KBM-7 (cell line): Measurements from ENCODE around the gene USP31.

ENCODE experiments used
- DNase-seq: peaks from one replicate; pipeline ENCODE4 v3.0.0-alpha.2; 2015
- in situ Hi-C: fragments of 300-500 bp; cut with MboI; formaldehyde crosslinking; loops from 2 replicates; pipeline ENCODE4 v1.14.3; 2020; ENCODE audit warnings: low sequenced_read_pairs, low pct_unique_long_range_greater_than_20kb, mixed read lengths

The USP31 gene, protein sequence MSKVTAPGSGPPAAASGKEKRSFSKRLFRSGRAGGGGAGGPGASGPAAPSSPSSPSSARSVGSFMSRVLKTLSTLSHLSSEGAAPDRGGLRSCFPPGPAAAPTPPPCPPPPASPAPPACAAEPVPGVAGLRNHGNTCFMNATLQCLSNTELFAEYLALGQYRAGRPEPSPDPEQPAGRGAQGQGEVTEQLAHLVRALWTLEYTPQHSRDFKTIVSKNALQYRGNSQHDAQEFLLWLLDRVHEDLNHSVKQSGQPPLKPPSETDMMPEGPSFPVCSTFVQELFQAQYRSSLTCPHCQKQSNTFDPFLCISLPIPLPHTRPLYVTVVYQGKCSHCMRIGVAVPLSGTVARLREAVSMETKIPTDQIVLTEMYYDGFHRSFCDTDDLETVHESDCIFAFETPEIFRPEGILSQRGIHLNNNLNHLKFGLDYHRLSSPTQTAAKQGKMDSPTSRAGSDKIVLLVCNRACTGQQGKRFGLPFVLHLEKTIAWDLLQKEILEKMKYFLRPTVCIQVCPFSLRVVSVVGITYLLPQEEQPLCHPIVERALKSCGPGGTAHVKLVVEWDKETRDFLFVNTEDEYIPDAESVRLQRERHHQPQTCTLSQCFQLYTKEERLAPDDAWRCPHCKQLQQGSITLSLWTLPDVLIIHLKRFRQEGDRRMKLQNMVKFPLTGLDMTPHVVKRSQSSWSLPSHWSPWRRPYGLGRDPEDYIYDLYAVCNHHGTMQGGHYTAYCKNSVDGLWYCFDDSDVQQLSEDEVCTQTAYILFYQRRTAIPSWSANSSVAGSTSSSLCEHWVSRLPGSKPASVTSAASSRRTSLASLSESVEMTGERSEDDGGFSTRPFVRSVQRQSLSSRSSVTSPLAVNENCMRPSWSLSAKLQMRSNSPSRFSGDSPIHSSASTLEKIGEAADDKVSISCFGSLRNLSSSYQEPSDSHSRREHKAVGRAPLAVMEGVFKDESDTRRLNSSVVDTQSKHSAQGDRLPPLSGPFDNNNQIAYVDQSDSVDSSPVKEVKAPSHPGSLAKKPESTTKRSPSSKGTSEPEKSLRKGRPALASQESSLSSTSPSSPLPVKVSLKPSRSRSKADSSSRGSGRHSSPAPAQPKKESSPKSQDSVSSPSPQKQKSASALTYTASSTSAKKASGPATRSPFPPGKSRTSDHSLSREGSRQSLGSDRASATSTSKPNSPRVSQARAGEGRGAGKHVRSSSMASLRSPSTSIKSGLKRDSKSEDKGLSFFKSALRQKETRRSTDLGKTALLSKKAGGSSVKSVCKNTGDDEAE (N-terminal part only)

DNA sequence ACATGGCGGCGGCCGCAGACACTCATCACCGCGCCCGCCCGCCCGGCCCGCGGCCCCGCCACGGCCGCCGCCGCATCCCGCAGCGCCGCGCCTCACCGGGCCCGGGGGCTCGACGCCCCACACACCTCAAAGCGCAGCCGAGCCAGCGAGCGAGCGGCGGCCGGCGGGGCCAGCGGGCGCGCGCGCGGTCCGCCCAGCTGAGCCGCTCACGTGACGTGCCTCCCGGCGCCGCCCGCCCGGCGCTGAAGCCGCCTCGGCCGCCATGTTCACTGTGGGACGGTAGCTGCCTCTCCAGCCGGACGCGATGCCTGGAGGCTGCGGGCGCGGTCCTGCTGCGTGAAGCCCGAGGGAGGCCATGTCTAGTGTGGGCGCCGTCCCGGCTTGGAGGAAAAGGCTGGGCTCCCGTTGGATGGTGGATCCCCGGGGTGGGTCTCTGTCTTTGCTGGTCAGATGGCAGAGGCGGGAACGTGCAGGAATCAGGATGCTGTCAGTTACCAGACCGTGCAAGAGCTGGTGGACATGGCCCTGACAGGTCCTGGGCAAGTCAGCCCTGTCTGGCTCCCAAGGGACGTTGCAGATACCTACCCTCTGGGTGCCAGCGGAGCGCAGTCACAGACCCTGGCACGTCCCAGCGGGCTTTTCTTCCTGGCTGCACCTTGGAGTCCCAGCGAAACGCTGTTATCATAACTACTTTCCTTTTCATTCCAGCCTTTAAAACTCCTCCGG is at the start of gene USP31:
Gene USP31, minus strand, starts transcription at position 186 of the 726 bp plus-strand sequence. Its CDS starts 182 bp downstream, at position 4.
- DNase-seq, result peak; percentile 91
- in situ Hi-C loops, result no loop called here

DNA sequence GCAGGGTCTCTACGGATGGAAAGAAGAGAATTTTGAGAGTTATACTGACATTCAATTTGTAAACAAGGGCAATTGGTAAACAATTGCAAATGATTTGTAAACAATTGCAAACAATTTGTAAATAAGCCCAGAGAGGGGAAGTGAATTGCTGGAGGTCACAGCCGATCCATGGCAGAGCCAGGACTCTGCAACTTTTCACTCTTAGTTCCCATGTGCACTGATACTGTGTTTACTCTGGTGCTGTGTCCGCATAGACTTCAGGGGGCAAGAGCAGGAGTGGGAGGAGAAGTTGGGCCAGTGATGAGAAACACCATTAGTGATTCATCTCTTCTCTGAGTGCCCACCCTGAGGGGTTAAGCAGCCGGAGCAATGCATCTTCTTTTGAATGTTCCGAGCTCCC is 47.3 kb upstream of the USP31 start:
- in situ Hi-C loops, result no loop called here

DNA sequence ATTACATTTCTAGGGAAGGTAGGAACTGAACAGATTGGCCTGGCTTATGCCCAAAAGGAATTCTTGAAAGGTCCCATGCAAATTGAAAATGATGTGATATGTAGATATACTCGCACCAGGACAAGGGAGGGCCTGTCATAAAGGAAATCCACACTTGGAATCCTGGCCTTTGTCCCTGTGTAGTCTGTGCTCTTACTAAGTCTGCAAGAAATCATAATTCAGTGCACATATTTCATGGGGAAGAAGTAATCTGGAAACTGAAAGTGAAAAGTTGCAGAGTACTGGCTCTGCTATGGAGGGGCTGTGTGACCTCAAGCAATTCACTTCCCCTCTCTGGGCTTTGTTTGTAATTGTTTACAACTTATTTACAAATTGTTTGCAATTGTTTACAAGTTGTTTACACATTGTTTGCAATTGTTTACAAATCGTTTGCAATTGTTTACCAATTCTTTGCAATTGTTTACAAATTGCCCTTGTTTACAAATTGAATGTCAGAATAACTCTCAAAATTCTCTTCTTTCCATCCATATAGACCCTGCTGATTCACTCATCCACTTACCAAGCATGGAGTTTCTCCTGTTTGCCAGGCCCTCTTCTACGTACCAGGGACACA is 46.2 kb upstream of the USP31 start:
- in situ Hi-C loops, result no loop called here
- no peak for DNase-seq

More for the DNA sequence above, 47.3 kb upstream of the USP31 start:
- DNase-seq, result no peak

DNA sequence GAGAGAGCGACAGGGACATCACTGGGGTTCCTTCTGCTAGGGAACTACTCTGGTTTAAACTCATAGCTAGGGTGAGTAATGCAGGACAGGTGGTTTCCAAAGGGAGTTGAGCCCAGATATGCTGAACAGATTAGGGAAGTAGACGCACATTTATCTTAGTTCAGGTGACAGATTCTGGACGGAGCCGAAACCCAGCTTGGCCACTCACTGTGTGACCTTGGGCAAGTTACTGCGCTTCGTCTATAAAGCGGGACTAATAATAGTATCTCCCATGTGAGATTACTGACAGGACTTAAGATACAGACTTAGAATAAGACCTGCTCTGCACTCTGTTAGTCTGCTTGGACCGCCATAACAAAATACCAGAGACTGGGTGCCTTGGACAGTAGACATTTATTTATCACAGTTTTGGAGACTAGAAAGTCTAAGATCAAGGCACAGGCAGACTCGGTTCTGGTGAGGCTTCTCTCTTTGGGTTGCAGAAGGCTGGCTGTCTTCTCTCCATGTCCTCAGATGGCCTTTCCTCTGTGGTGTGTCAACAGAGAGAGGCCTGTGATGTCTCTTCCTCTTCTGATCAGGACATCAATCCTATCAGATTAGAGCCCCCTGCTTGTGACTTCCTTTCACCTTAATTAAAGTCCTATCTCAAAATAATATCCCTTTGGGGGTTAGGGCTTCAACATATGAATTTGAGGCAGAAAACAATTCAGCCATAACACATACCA is 45.4 kb upstream of the USP31 start:
- in situ Hi-C loops, result no loop called here
- no peak for DNase-seq

DNA sequence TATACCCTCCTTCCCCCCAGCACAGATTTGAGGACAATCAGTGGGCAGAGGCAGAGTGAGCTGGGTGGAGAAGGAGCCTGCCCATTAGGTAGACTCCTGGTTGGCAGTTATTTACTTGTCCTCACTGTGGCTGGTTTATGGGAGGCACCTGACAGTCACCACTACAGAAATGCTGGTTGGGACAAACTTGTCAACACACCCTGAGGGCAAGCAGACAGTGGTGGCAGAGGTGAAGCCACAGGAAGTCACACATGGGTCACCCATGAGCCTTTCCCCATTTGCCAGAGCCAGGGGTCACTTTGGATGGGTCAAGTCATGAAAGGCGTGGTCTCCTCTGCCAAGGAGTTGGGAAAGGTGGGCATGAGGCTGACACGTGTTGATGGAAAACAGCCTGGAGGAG is 39.7 kb upstream of the USP31 start:
- in situ Hi-C loops, result no loop called here
- DNase-seq, result no peak

DNA sequence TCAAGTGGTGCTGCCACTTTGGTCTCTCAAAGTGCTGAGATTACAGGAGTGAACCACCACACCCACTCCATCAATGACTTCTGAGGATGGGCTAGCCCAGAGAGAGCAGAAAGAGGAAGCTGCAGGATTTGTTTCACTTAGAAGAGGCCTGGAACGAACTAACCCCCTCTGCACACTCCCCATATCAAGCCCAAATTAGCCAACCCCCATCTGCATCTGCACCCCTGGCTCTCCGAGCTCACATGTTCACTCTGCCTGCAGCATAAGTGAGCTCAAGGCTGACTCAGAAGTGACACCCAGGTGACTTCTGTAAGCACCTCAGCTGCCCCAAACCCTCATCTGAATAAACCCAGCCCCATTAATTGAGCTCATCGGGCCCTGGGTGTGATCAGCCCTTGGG is 38.1 kb upstream of the USP31 start:
- no peak for DNase-seq
- in situ Hi-C loops, result no loop called here

DNA sequence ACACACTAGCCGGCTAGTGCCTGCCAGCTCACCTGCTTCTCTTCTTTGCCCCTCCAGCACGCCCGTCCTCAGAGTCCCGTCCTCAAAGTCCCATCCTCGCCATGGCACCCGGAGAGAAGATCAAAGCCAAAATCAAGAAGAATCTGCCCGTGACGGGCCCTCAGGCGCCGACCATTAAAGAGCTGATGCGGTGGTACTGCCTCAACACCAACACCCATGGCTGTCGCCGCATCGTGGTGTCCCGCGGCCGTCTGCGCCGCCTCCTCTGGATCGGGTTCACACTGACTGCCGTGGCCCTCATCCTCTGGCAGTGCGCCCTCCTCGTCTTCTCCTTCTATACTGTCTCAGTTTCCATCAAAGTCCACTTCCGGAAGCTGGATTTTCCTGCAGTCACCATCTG is 36.9 kb upstream of the USP31 start:
- DNase-seq, result no peak
- in situ Hi-C loops, result no loop called here

DNA sequence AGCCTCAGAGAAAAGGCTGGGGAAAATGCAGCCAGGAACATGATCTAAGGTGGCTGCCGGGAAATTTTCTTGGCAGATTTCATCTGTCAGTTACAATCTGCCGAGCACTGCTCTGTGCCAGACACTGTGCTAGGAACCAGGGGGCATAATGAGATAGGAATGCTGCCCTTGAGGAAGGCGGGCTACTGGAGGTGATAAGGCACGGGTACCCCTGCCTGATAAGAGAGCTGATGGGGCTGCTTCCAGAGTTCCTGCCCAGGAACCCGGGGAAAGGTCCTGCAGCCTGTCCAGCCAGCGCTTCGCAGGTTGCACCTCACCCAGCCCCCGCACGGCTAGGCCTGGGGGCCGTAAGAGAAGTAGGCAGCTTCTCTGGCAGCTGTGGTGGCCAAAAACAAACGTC is 36.4 kb upstream of the USP31 start:
- in situ Hi-C loops, result no loop called here
- no peak for DNase-seq

DNA sequence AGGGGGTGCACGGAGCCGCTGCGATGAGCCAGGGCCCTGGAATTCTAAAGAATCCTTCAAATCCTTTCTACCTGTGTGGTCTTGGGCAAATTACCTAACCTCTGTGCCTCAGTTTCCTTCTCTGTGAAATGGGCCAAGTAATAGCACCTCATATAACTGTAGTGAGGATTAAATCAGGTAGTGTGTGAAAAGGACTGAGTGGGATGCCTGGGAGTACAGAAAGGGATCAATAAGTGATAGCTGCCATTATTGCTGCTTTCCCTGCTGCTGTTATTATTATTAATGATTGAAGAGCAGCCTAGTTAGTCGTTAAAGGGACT is 34.3 kb upstream of the USP31 start:
- no peak for DNase-seq
- in situ Hi-C loops, result no loop called here

DNA sequence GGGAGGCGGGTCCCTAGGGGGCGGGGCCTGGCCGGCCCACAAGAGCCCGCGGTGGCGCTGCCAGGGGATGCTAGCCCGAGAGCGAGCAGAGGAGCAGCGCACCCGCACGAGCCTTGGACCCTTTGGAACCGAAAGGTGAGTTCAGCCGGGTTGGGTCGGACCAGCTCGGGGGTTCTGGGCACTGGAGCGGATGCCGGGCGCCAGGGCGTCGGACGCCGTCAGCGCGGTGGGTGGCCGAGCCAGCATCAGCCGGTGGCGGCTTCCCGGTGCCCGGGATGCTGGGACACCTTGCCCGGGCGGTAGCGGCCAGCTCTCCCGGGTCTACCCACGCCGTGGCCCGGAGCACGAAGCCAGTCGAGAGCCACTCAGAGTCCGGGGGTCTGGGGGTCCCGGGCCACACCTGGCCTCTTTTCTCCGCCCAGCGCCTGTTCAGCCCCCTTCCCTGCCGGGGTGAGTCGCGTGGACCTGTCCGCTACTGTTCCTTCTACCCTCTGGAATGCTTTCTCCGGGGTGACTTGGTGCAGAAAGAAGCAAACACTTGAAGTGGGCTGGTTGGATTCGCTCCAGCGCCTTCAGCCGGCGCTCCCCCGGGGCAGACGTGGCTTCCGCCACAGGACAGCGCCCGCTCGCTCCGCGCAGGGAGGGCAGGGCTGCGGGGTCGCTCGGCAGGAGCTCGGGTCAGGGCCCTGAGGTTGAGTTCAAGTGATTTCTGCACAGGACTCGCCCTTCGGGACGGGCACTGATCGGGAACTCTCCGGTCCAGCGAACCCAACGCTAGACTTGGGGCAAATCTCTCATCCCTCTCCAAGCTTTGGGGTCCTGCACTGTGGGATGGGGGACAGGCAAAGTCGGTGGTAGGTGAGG is 33.7 kb upstream of the USP31 start, which contains the start of gene SCNN1G:
Gene SCNN1G, plus strand, starts transcription at position 67 of the 864 bp plus-strand sequence. CDS start 3,527 bp downstream, outside the sequence.
- DNase-seq, result peak; percentile 24
- in situ Hi-C loops, result no loop called here

DNA sequence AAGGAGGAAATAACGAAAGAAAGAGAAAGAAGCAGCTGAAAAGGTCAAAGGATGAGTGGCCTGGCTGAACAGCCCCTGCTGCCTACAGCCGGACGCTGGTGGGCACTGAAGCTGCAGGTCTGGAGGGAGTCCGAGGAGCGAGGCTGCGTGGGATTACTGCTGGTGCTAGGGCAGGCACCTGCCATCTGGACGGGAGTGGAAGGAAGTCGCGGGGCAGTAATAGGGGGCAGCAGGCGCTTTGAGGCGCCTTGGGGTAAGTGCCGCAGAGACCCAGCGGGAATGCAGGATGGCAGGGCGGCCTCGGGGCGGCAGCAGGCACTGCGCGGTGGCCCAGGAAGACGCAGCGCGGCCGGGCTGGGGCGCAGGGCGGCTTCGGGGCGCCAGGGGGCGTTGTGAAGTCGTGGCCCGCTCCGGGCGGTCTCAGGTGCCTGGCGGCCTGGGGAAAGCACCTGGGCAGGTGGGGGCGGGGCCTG is 33.0 kb upstream of the USP31 start:
- peak; percentile 76 for DNase-seq
- in situ Hi-C loops, result no loop called here

DNA sequence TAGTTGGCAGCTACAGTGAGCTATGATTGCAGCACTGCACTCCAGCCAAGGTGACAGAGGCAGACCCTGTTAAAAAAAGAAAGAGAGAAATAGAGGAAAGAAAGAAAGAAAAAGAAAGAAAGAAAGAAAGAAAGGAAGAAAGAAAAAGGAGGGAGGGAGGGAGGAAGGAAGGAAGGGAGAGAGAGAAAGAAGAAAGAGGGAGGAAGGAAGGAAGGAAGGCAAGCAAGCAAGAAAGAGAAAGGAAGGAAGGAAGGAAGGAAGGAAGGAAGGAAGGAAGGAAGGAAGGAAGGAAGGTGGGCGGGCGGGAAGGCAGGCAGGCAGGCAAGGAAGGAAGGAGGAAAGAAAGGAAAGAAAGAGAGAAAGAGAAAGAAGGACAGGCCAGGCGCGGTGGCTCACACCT is 32.3 kb upstream of the USP31 start:
- in situ Hi-C loops, result no loop called here

DNA sequence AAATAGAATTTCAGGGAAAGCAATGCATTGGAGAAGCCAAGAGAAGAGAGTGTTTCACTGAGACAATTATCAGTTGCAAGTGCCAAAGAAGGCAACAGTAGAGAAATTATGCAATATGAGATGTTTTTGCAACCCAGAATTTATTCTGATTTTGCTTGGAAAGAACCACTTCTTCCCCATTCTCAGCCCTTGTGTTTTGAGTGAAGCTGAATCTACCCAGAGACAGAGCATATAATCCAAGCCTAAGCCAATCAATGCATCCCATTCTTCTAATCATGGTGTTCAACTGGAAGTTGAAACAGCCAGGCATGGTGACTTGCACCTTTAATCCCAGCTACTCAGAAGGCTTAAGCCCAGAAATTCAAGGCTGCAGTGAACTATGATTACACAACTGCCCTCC is 26.4 kb upstream of the USP31 start:
- in situ Hi-C loops, result no loop called here
- DNase-seq, result no peak

More for the DNA sequence above, 32.3 kb upstream of the USP31 start:
- DNase-seq, result no peak

DNA sequence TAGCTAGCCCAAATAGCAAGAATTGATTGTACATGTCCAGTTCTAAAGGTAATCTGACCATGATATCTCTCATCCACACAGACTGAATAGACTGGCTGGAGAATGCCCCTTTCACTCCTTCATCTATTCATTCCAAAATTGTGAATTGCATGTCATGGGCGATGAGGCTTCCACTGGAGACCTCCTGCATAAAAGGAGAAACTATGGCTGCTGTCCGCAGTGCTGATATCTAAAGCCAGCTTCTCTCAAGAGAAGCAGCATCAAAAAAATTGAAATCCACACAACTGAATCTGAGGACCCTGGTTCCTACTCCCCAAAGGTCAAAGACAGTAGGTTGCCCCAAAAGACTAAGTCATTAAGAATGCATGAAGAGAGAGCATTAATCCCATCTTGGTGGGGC is 25.4 kb upstream of the USP31 start:
- in situ Hi-C loops, result no loop called here
- no peak for DNase-seq

DNA sequence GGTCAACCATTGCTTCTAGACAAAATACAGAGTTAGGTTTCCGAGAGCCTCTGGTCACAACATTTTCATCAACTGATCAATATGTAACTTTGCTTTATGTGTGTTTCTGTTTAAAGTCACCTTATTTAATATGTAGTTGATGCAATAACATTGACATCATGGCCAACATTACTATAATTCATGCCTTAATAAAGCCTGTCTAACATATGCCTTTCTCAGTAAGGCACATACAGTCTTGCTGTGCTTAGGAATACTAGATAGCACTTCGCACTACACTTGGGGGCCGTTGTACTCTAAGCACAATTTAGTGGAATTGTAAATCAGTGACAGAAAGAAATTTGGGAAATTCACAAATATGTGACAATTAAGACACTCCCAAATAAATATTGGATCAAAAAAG is 23.7 kb upstream of the USP31 start:
- in situ Hi-C loops, result no loop called here
- no peak for DNase-seq

DNA sequence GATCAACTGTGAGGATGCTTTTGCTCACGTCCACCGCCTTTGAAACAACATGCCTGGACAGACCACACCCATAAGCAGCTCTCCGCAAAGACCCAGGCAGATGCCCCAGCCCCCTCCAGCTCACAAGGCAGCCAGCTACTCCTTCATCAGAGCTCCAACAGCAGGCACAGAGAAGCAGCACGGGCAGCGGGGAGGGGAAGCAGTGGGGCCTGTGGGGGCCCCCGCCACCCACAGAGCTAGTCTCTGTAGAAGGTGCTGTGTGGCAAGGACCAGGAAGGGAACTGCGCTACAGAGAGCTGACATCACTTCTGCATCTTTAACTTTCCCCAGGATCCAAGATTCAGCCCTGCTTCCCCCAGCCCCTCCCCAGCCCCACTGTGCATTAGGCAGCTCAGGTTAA is 23.3 kb upstream of the USP31 start:
- in situ Hi-C loops, result no loop called here
- no peak for DNase-seq

DNA sequence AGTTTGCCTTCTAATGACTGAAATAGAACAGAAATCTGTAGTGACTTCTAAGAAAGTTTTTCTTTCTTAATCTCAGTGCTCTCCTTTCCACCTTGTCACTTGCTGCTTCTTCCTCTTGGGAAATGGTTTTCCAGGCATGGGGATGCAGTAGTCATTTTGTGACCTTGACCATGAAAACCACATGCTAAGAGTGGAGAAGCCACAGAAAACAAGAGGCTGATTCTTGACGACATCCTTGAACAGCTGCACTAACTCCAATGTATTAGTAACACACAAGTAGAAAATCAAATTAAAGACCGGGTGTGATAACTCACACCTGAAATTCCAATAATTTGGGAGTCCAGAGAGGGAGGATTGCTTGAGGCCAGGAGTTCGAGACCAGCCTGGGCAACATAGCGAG is 15.5 kb upstream of the USP31 start:
- DNase-seq, result no peak
- in situ Hi-C loops, result no loop called here
